Stimulated activated CD8-positive, alpha-beta memory T cell treated with anti-CD3 and anti-CD28 coated beads, Interleukin-12 subunit alpha, Interleukin-12 subunit beta, amount 100 ng/mL, for 1 hour (primary cell): ENCODE measurements around the gene ERBB3.
"Not testable (repeated sequence)": the region's sequence is repeated elsewhere in the genome, so short reads cannot be mapped to it uniquely, and the experiment has no call there.

ENCODE experiments used
- DNase-seq: peaks from one replicate; pipeline ENCODE4 v3.0.0-alpha.2; 2020; ENCODE audit warnings: low read depth

ERBB3 gene

GRCh38 chr12:56116267-56117081 is 36.5 kb downstream of the ERBB3 start, which contains the start of gene RPL41:
Gene RPL41, plus strand, starts transcription at chr12:56116633.
- peak; percentile 94 for DNase-seq

GRCh38 chr12:56117082-56117706 is 37.2 kb downstream of the ERBB3 start:
- not testable (repeated sequence) for DNase-seq

DNA sequence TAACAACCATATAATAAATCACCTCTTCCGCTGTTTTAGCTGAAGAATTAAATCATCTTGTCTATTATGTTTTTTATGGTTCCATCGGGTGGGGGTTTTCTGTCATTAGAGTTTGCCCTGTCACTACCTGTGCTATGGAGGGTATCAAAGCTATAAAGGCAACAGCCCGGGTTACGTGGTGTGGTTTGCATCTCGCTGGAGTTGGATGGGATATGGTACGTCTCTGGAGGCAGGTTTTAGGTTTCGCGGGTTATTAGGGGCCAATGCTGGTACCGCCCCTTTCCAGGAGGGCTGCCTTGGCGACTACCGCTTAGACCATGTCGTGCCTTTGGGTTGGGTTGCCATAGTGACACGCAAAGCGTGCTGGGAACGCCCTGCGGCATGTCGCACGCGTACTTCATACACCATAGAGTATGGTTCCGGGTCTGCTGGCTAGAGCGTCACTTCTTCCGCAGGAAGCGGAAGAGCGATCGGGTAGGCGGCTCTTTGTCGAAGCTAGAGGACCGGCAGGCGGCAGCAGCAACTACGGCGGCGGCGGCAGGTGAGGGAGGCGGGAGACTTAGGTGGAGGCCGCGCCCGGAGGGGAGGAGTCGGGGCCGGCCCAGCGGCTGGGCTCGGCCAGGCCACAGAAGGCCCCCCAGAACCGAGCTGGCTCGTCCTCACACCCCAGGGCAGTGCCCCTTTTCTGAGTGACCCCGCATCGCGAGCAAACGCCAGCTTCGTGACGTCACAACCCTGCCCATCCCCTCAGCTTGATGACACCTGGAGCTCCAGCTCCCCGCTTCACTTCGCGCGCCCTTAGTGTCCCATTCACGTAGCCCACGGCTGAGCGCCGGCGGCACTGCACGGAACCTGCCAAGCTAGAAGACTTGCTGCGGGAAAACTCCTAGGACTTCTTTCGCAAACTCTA is 38.1 kb downstream of the ERBB3 start, which contains the start of gene ZC3H10:
Gene ZC3H10 (plus strand): TSS at position 489 of the 910 bp plus-strand sequence. CDS start 2,297 bp downstream, outside the sequence.
- peak; percentile 96 for DNase-seq

GRCh38 chr12:56118688-56119357 is 38.9 kb downstream of the ERBB3 start:
- DNase-seq, result no peak

GRCh38 chr12:56119361-56119796 is 39.4 kb downstream of the ERBB3 start:
- no peak for DNase-seq

DNA sequence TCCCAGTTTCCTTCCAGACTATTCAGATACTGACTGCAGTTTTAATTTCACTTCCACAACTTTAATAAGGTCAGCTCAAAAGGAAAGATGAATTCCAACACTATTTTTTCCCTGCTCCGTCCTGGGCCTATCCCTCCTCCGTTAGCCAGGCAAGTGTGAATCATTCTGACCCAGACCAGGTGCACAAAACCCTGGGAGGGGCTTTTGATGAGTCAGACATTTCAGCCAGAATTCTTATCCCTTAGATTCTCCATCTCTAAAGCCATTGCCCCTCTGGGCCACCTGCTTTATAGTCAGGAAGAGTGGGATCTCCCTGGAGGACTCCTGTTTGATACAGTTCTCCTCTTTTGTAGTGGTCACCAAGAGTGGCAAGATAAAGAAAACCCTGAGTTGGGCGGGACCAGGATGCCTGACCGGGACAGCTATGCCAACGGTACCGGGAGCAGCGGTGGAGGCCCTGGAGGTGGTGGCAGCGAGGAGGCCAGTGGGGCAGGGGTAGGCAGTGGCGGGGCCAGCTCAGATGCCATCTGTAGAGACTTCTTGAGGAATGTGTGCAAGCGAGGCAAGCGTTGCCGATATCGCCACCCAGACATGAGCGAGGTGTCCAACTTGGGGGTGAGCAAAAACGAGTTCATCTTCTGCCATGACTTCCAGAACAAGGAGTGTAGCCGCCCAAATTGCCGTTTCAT is 40.3 kb downstream of the ERBB3 start:
- DNase-seq, result no peak

DNA sequence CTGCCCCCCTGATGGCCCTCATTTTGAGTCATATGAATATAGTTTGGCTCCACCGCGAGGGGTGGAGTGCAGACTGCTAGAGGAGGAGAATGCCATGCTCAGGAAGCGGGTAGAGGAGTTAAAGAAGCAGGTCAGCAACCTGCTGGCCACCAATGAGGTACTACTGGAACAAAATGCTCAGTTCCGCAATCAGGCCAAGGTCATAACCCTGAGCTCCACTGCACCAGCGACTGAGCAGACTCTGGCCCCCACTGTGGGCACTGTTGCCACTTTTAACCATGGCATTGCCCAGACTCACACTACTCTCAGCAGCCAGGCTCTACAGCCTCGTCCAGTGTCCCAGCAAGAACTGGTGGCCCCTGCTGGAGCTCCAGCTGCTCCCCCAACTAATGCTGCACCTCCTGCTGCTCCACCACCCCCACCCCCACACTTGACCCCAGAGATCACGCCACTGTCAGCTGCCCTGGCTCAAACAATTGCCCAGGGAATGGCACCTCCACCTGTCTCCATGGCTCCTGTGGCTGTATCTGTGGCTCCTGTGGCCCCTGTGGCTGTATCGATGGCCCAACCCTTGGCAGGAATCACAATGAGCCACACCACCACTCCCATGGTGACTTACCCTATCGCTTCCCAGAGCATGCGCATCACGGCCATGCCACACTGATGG is 41.4 kb downstream of the ERBB3 start:
- no peak for DNase-seq

DNA sequence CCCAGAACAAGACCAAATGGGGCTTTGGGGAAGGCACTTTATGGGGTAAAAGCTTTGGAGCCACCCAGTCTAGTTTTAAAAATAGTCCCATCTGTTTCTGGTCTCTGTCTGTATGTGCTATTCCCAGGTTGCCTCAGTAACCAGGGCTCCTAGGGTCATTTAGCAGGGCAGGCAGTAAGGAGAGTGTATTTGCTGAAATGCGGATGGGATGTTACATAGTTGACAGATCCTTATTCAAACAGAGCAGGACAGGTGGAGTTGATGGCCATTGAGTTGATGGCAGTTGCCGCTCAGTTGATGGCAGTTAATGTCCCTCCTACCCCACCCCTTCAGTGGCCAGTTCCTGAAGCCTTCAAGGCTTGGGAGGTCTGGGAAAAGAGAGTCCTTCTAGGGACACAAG is 42.7 kb downstream of the ERBB3 start:
- no peak for DNase-seq

DNA sequence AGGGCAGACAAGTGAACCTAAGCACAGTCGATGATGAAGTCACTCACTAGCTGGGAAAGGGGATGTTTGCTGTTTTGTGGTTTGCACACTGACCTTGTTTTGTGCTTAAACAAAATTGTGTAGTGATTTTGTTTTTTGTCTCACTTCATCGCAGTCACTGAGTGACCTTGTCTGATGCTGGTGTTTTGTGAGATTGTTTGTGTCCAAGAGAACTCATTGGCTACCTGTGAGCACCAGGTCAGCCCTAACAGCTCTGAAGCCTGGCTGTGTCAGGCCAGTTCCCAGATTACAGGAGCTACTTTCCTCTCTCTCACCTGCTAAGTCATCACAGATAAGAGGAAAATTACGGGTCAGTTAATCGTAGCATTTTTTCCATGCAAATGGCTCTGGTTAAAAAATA is 44.2 kb downstream of the ERBB3 start:
- no peak for DNase-seq

DNA sequence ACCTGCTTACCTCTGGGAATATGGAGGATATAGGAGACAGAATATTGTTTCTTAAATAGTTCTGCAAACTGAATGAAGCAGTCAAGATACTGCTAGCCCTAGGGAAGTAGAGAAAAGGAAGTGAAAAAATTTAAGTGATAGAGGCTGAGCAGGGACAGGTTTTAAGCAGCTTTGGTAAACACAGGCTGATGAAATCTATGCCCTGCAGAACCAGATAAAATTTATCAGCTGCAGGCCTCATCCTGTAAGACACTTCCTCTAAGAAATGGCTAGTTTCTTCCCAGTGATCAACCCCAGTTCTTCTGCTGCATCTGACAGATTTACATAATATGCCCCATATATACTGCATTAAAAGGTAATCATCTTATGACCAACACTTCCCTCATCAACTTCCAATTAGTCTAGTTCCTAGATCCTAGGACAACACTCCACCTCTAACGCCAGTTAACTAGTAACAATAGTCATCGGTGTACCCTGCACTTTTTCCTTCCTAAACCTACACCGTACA is 46.8 kb downstream of the ERBB3 start:
- no peak for DNase-seq

GRCh38 chr12:56127485-56127887 is 47.5 kb downstream of the ERBB3 start:
- DNase-seq, result no peak

GRCh38 chr12:56127888-56128669 is 48.1 kb downstream of the ERBB3 start, which contains the start of gene ESYT1:
Gene ESYT1, plus strand, starts transcription at chr12:56128267. Its CDS starts 53 bp downstream, at chr12:56128320.
- DNase-seq, result peak; percentile 95

DNA sequence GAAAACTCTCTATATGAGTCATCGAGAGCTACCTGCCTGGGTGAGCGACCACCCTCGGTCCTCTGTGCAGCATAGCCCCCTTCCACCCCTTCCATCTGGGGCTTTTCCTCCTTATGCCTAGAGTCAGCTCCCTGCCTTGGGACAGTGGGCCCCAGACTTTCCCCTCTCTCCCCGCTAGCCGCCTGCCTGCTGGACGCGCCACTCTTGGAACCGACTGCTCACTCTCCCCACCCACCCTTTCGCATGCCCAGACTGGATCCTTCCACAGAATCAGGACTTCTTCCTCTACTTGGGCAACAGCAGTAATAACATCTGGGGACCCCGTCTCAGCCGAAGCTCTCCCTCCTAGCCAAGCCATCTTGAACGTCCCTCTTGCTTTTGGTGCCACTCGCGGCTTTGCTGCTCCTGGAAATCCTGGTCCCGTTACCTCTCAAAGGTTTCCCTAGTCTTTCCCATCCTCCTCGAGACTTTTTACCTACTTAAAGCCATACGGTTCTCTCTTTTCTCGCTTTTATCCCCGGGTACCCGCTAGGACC is 48.8 kb downstream of the ERBB3 start:
- no peak for DNase-seq

DNA sequence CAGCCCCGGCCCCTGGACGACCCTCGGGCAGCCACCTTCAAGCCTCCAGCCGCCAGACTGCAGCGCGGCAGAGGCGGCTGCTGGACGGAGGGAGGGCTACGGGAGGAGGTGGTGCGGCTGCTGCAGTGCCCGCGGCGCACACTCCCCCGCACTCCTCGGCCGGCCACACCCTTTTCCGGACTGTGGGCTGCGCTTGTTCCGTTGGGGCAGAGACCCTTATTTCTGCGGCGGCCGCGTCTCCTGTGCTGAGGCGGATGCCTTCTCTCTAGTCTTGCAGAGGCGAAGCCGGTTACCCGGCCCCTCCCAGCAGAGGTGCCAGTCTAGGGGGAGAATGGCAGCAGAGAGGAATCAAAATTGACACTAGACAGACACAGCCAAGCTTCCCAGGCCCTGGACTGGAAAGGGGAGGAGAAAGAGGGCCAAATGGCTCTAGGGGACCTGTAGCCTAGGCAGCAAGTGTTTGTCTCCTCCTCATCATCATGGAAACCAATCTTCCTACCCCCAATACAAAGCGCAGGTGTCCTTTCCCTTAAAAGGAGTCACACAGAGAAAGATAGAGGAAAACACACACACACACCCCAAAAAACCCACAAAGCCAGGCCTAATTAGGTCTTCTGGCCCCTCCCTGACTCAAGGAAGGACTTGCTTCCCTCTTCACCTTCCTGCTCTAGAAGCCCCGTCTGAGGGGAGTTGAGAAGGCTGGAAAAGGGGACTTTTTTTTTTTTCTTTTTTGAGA is 49.4 kb downstream of the ERBB3 start:
- peak; percentile 75 for DNase-seq

DNA sequence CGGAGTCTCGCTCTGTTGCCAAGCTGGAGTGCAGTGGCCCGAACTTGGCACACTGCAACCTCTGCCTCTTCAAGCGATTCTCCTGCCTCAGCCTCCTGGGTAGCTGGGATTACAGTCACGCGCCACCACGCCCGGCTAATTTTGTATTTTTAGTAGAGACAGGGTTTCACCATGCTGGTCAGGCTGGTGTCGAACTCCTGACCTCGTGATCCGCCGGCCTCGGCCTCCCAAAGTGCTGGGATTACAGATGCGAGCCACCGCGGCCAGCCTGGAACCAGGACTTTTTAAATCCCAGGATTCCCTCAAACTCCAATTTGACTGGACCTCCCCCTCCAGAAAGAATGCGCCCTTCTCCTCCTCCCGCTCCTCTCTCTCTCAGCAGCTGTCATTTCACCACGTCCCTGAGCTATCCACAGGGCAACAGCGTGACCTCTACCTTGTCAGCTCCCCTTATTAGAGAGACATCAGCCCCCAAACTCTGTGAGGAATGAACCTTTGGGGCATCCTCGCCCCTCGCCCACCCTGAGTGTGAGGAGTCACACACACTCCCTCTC is 50.1 kb downstream of the ERBB3 start:
- no peak for DNase-seq

GRCh38 chr12:56130876-56131275 is 50.9 kb downstream of the ERBB3 start:
- DNase-seq, result no peak

GRCh38 chr12:56134897-56135296 is 54.9 kb downstream of the ERBB3 start:
- no peak for DNase-seq
